ENCODE data around the gene SEMA6A.

SEMA6A gene

GRCh38 chr5:116462500-116462899 lies 112.1 kb downstream of the SEMA6A start:
- H3K27me3 ChIP-seq (ENCODE audit: insufficient read depth, poor library complexity, severe bottlenecking), result no peaks in the 10 kb centered on the region
- TF ChIP-seq GABPA (IDR thresholded peaks at IDR 0.05; ENCODE audit: low read depth) (no peak), POLR2AphosphoS5 (IDR thresholded peaks at IDR 0.05; ENCODE audit: low read depth) (no peak), REST (IDR thresholded peaks at IDR 0.05; ENCODE audit: insufficient replicate concordance, low read depth) (no peak), CTCF (IDR thresholded peaks at IDR 0.05; ENCODE audit: insufficient read depth, low read length) (no peak), SPI1 (IDR thresholded peaks at IDR 0.05; ENCODE audit: borderline replicate concordance, low read depth) (no peak)
- H3K4me3 ChIP-seq (replicated peaks; ENCODE audit: insufficient read depth, low read length), result no peak overlapping the region
- no peak for DNase-seq (ENCODE audit: low read depth in 1 of 2, low spot score in 1 of 2)
- H3K27ac ChIP-seq (replicated peaks), result no peak overlapping the region

GRCh38 chr5:116459301-116459700 lies 115.3 kb downstream of the SEMA6A start:
- TF ChIP-seq CTCF (IDR thresholded peaks at IDR 0.05; ENCODE audit: insufficient read depth, low read length), result no peak
- TF ChIP-seq GABPA (IDR thresholded peaks at IDR 0.05; ENCODE audit: low read depth), result no peak
- no peak for TF ChIP-seq POLR2AphosphoS5 (IDR thresholded peaks at IDR 0.05; ENCODE audit: low read depth)
- TF ChIP-seq REST (IDR thresholded peaks at IDR 0.05; ENCODE audit: insufficient replicate concordance, low read depth), result no peak
- no peak for TF ChIP-seq SPI1 (IDR thresholded peaks at IDR 0.05; ENCODE audit: borderline replicate concordance, low read depth)
- DNase-seq (ENCODE audit: low read depth in 1 of 2, low spot score in 1 of 2), result no peak
- no peak overlapping the region for H3K27ac ChIP-seq (replicated peaks)
- no peaks in the 10 kb centered on the region for H3K27me3 ChIP-seq (ENCODE audit: insufficient read depth, poor library complexity, severe bottlenecking)
- H3K4me3 ChIP-seq (replicated peaks; ENCODE audit: insufficient read depth, low read length), result no peak overlapping the region

GRCh38 chr5:116457062-116457461 lies 117.6 kb downstream of the SEMA6A start:
- DNase-seq (ENCODE audit: low read depth in 1 of 2, low spot score in 1 of 2), result no peak

More at GRCh38 chr5:116457062-116457461, 117.6 kb downstream of the SEMA6A start:
- TF ChIP-seq REST (IDR thresholded peaks at IDR 0.05; ENCODE audit: insufficient replicate concordance, low read depth) (no peak), GABPA (IDR thresholded peaks at IDR 0.05; ENCODE audit: low read depth) (no peak), SPI1 (IDR thresholded peaks at IDR 0.05; ENCODE audit: borderline replicate concordance, low read depth) (no peak), CTCF (IDR thresholded peaks at IDR 0.05; ENCODE audit: insufficient read depth, low read length) (no peak)
- no peaks in the 10 kb centered on the region for H3K27me3 ChIP-seq (ENCODE audit: insufficient read depth, poor library complexity, severe bottlenecking)
- no peak overlapping the region for H3K27ac ChIP-seq (replicated peaks)
- H3K4me3 ChIP-seq (replicated peaks; ENCODE audit: insufficient read depth, low read length), result no peak overlapping the region
